ENCODE data around the gene LRCH4.

DNA sequence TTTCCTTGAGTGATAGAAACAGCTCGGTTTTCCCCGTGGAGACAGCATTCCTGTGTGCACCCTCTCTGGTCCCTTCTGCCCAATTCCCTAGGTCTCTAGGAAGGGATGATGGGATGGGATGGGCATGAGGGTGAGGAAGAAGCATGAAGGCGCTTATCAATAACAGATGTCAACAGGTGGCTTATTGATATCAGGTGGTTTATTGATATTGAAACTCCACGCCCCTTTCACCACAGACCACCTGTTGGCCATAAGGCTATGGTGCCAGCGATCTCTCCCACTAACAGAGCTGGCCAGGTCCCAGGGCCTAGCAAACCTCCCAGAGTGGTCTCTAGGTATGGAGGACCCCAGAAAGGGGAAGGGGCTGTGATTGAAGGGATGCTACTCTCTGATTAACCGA lies 34.3 kb upstream of the LRCH4 start:
- TF ChIP-seq, protein P1, sequence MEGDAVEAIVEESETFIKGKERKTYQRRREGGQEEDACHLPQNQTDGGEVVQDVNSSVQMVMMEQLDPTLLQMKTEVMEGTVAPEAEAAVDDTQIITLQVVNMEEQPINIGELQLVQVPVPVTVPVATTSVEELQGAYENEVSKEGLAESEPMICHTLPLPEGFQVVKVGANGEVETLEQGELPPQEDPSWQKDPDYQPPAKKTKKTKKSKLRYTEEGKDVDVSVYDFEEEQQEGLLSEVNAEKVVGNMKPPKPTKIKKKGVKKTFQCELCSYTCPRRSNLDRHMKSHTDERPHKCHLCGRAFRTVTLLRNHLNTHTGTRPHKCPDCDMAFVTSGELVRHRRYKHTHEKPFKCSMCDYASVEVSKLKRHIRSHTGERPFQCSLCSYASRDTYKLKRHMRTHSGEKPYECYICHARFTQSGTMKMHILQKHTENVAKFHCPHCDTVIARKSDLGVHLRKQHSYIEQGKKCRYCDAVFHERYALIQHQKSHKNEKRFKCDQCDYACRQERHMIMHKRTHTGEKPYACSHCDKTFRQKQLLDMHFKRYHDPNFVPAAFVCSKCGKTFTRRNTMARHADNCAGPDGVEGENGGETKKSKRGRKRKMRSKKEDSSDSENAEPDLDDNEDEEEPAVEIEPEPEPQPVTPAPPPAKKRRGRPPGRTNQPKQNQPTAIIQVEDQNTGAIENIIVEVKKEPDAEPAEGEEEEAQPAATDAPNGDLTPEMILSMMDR (IDR thresholded peaks at IDR 0.05; ENCODE audit: low read depth, low read length): no peak
- TF ChIP-seq EZH2phosphoT487 (IDR thresholded peaks at IDR 0.05; ENCODE audit: low read depth): no peak

All from OCI-LY3 (cell line).